Endothelial cell of umbilical vein (primary cell): ENCODE measurements around the gene WDR82. TPM values are rescaled to one million over a fixed set of nuclear protein-coding genes. Genes with fewer than 3 reads are reported as not detected.

Source experiments
- BruUV-seq: library from RNA; stranded (reverse); fragments of 400-500 nt; replicated peaks from 2 replicates; lab custom pipeline; 2021; lab: Mats Ljungman, UMichigan
- CTCF ChIA-PET: fragments of 300-600, 350-600 bp; sonication (Branson Sonifier 250); formaldehyde crosslinking; loops from one replicate; lab custom pipeline; 2021; ENCODE audit warnings: antibody characterized with exemption, inconsistent platforms; lab: Charles Lee
- POLR2A ChIA-PET: fragments of 300-600, 350-600 bp; sonication (Branson Sonifier 250); formaldehyde crosslinking; loops from one replicate; lab custom pipeline; 2021; ENCODE audit warnings: antibody characterized with exemption, inconsistent platforms; lab: Charles Lee
- DNase-seq: peaks from one replicate; pipeline ENCODE4 v3.0.0-alpha.2; 2011; ENCODE audit warnings: low read depth, low spot score
- FAIRE-seq: peaks from 2 replicates; lab custom pipeline; 2011; peaks lifted over from hg19 to GRCh38; lab: Jason Lieb, UNC
- H2AFZ ChIP-seq: 2 replicates; pipeline ENCODE4 v1.6.0; 2012; ENCODE audit warnings: low read depth, low read length, control low read depth, inconsistent platforms
- H3K27ac ChIP-seq: 2 replicates; pipeline ENCODE4 v1.5.1; 2011; ENCODE audit warnings: low read depth, mild to moderate bottlenecking, control low read depth, low read length, moderate library complexity; ENCODE audit not compliant: insufficient read depth
- H3K27me3 ChIP-seq, 2 experiments: 2 replicates each; pipeline versions ENCODE4 v1.6.0 to v1.6.1; 2011; ENCODE audit warnings: low read length in 2 of 2, mixed read lengths in 1 of 2; ENCODE audit not compliant: control insufficient read depth in 2 of 2, insufficient read depth in 2 of 2
- H3K36me3 ChIP-seq, 2 experiments: 2 replicates in 1 of 2; 3 replicates in 1 of 2; pipeline ENCODE4 v1.5.1; 2011; ENCODE audit warnings: low read length in 2 of 2, mild to moderate bottlenecking in 1 of 2, moderate library complexity in 1 of 2; ENCODE audit not compliant: control insufficient read depth in 2 of 2, insufficient read depth in 2 of 2; ENCODE audit errors: extremely low read depth in 1 of 2
- H3K4me1 ChIP-seq: 3 replicates; pipeline ENCODE4 v1.5.1; 2011; ENCODE audit warnings: mild to moderate bottlenecking, low read length; ENCODE audit not compliant: control insufficient read depth, insufficient read depth; ENCODE audit errors: extremely low read depth
- H3K4me2 ChIP-seq: 2 replicates; pipeline ENCODE4 v1.6.1; 2011; ENCODE audit warnings: low read length, control low read depth, mixed read lengths; ENCODE audit not compliant: insufficient read depth
- H3K4me3 ChIP-seq, 3 experiments: fragments of 200-600 bp in 1 of 3; sonication (generic), shearing (Covaris generic) in 1 of 3; replicated peaks in 1 of 3; 2 replicates each; pipeline ENCODE4 v1.5.1; 2011 to 2016; ENCODE audit warnings: control low read depth in 3 of 3, low read length in 3 of 3, mild to moderate bottlenecking in 2 of 3, inconsistent platforms in 1 of 3, low read depth in 1 of 3, moderate library complexity in 1 of 3; ENCODE audit not compliant: insufficient read depth in 1 of 3
- H3K79me2 ChIP-seq: 2 replicates; pipeline ENCODE4 v1.6.0; 2012; ENCODE audit warnings: low read length, inconsistent platforms; ENCODE audit not compliant: control insufficient read depth, insufficient read depth
- H3K9ac ChIP-seq: replicated peaks from 2 replicates; pipeline ENCODE3; 2011; ENCODE audit warnings: low read length, control low read depth; ENCODE audit not compliant: insufficient read depth; ENCODE audit errors: extremely low read depth
- H3K9me1 ChIP-seq: replicated peaks from 3 replicates; pipeline ENCODE4 v1.6.0; 2011; ENCODE audit warnings: mild to moderate bottlenecking, low read length; ENCODE audit not compliant: control insufficient read depth, insufficient read depth; ENCODE audit errors: extremely low read depth
- H3K9me3 ChIP-seq: replicated peaks from 2 replicates; pipeline ENCODE4 v1.5.1; 2012; ENCODE audit warnings: low read length, inconsistent platforms; ENCODE audit not compliant: control insufficient read depth, insufficient read depth
- H4K20me1 ChIP-seq: replicated peaks from 2 replicates; pipeline ENCODE3; 2011; ENCODE audit warnings: mild to moderate bottlenecking, low read length; ENCODE audit not compliant: control insufficient read depth, insufficient read depth; ENCODE audit errors: extremely low read depth
- CTCF ChIP-seq, 2 donors: IDR thresholded peaks; 1 replicate in 1 of 2; 2 replicates in 1 of 2; pipeline ENCODE4 v1.5.1; 2011; ENCODE audit warnings: low read length in 2 of 2, mild to moderate bottlenecking in 2 of 2, moderate library complexity in 2 of 2, control low read depth in 1 of 2, inconsistent platforms in 1 of 2, low read depth in 1 of 2; ENCODE audit not compliant: insufficient read depth in 1 of 2; ENCODE audit errors: extremely low read depth in 1 of 2
- EZH2 ChIP-seq: IDR thresholded peaks from 2 replicates; pipeline ENCODE4 v1.6.1; 2012; ENCODE audit warnings: borderline replicate concordance, low read depth, mild to moderate bottlenecking, moderate library complexity, low read length, inconsistent platforms; ENCODE audit not compliant: severe bottlenecking
- FOS ChIP-seq: IDR thresholded peaks from 2 replicates; pipeline ENCODE4 v1.6.1; 2011; ENCODE audit warnings: mild to moderate bottlenecking, low read length, moderate library complexity, borderline replicate concordance; ENCODE audit not compliant: insufficient read depth
- GATA2 ChIP-seq: IDR thresholded peaks from 2 replicates; pipeline ENCODE4 v1.7.0; 2011; ENCODE audit warnings: low read depth, mild to moderate bottlenecking, moderate library complexity, mixed read lengths, low read length; ENCODE audit not compliant: insufficient read length, insufficient read depth
- JUN ChIP-seq: IDR thresholded peaks from 2 replicates; pipeline ENCODE4 v1.6.1; 2011; ENCODE audit warnings: borderline replicate concordance, low read depth; ENCODE audit not compliant: insufficient read length, insufficient read depth
- MAX ChIP-seq: IDR thresholded peaks from 2 replicates; pipeline ENCODE4 v1.6.1; 2011; ENCODE audit not compliant: insufficient read depth, insufficient read length
- MYC ChIP-seq: IDR thresholded peaks from one replicate; pipeline ENCODE4 v1.6.1; 2011; ENCODE audit warnings: mild to moderate bottlenecking, low read depth, low read length
- POLR2A ChIP-seq: IDR thresholded peaks from 2 replicates; pipeline ENCODE4 v1.6.1; 2012; ENCODE audit warnings: low read depth, mild to moderate bottlenecking, control low read depth, low read length
- POLR2AphosphoS5 ChIP-seq: IDR thresholded peaks from 2 replicates; pipeline ENCODE4 v1.6.1; 2012; ENCODE audit warnings: low read depth, mild to moderate bottlenecking, control low read depth, low read length, moderate library complexity; ENCODE audit not compliant: insufficient read depth
- dilution Hi-C: fragments of 300-500 bp; cut with MboI; formaldehyde crosslinking; loops from one replicate; pipeline ENCODE4 v1.15.0; 2019; ENCODE audit warnings: low sequenced_read_pairs; ENCODE audit not compliant: extremely low pct_ligation_motif_present
- intact Hi-C: fragments of 100-400 bp; cut with micrococcal nuclease; formaldehyde crosslinking; loops from one replicate; pipeline ENCODE4 v1.10.0; 2022
- polyA plus RNA-seq, 4 experiments: library from polyadenylated mRNA; depleted of rRNA in 3 of 4; stranded (reverse) in 3 of 4; unstranded in 1 of 4; fragments of >200 nt; gene quantifications; 2 replicates each; pipeline versions ENCODE4 v1.2.1 to v1.2.3, GENCODE V29; 2011 to 2012; ENCODE audit warnings: missing spikeins in 1 of 4
- total RNA-seq: library from RNA; stranded (reverse); gene quantifications from 2 replicates; pipeline ENCODE4 v1.2.3, GENCODE V29; 2021

Gene WDR82
- total and polyA plus RNA-seq, 2 donors (not counting 3 experiments of a cell fraction or from before 2014, with no cell fraction given), result 39.9 to 71.3 TPM

DNA sequence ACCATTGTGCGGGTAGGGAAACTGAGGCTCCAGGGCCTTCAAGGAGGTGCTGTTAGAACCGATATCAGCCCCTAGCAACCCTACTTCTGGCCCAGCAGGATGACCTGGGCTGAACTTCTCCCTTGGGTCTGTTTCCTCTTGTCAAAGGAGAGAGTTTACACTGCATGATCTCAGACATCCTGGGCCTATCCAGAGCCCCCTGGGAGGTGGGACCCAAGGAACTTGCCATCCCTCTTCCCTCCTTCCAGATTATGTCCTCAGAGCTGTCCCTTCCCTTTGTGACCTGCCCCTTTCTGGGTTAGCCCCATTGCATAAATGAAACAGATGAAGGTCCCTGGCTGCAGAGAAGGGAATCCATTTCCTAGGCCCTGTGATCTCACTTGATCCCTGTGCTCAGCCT lies 25.4 kb upstream of the WDR82 start:
- Histone ChIP-seq H3K4me2 (no peak overlapping the region), H3K36me3 (no peaks in the 10 kb centered on the region), H4K20me1 (no peaks in the 10 kb centered on the region), H3K9me3 (no peaks in the 10 kb centered on the region), H3K4me3 (no peak overlapping the region), H3K9me1 (no peaks in the 10 kb centered on the region), H3K79me2 (no peaks in the 10 kb centered on the region), H3K27me3 (no peaks in the 10 kb centered on the region), H3K27ac (no peak overlapping the region), H3K9ac (no peak overlapping the region), H2AFZ (no peak overlapping the region), H3K4me1 (peaks cover 15% of the 10 kb centered on the region)
- no TSS peak for BruUV-seq
- FAIRE-seq (no peak), DNase-seq (no peak)
- ChIA-PET CTCF (interaction anchor here (1.6 kb wide), 1 partner anchor 35 kb away, joined by 4 read pairs; no protein-coding TSS in a partner anchor), POLR2A (no interaction called here)
- TF ChIP-seq JUN (no peak), POLR2A (no peak), MYC (no peak), CTCF (IDR thresholded peaks at IDR 0.05; ENCODE audit: extremely low read depth in 1 of 2, insufficient read depth in 1 of 2, low read depth in 1 of 2, low read length in 2 of 2) (no peak), GATA2 (no peak), FOS (no peak), POLR2AphosphoS5 (no peak), EZH2 (no peak), MAX (no peak)
- intact Hi-C loops (no loop called here), dilution Hi-C loops (no loop called here)
